K562 (cell line): ENCODE results near the gene GAS2L1.

Experiments used
- HMGXB4 ChIP-seq: sonication (generic); formaldehyde crosslinking; IDR thresholded peaks from 2 replicates; pipeline ENCODE4 v1.8.1; 2023; ENCODE audit warnings: mild to moderate bottlenecking, missing genetic modification reagents
- ZNF24 ChIP-seq: fragments of 450-650 bp; IDR thresholded peaks from 2 replicates; pipeline ENCODE4 v1.6.1; 2016

GRCh38 chr22:29308791-29309262 lies 2.4 kb downstream of the GAS2L1 start:
- TF ChIP-seq HMGXB4 (CRISPR knock-in tag): no peak
- TF ChIP-seq ZNF24: no peak
